Measurements from ENCODE around the gene OR2T11. TPM values are rescaled to one million over a fixed set of nuclear protein-coding genes. Genes with fewer than 3 reads are reported as not detected.
"Not testable (repeated sequence)": the region's sequence is repeated elsewhere in the genome, so short reads cannot be mapped to it uniquely, and the experiment has no call there.

OR2T11 gene, protein sequence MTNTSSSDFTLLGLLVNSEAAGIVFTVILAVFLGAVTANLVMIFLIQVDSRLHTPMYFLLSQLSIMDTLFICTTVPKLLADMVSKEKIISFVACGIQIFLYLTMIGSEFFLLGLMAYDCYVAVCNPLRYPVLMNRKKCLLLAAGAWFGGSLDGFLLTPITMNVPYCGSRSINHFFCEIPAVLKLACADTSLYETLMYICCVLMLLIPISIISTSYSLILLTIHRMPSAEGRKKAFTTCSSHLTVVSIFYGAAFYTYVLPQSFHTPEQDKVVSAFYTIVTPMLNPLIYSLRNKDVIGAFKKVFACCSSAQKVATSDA
- not detected for total RNA-seq

DNA sequence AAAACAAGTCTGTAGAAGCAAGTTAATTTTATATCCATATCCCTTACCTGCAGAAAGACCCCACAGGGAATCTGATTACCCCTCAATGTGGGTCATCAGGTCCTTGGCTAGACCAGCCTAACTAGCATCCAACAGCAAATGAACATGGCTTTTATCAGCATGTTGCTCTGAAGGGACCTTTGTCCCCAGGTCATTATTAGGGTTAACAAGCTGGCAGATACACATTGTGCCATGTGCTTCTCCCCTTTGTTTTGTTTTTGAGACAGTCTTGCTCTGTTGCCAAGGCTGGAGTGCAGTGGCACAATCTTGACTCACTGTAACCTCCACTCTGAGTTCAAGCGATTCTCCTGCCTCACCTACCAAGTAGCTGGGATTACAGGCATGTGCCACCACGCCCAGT is at the start of gene OR2T11:
Gene OR2T11, minus strand, starts transcription at position 101 of the 400 bp plus-strand sequence. CDS start 7,963 bp downstream, outside the sequence.
- DNase-seq, result not testable (repeated sequence)

DNA sequence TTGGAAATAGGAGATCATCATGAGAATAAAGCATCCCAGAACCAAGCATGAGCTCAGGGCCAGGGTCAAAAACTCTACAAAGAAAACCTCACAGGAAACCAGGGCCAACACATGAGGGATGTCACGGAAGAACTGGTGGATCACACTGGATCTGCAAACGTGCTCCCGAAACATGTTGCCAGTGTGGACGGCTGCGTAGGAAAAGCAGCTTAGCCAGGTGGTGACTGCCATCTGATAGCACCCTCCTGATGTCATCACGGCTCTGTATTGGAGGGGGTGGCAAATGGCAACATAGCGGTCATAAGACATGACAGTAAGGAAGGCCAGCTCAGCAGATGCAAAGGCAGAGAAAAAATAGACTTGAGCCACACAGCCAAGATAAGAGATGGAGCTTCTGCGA is 46.8 kb upstream of the OR2T11 start:
- no peak for DNase-seq

DNA sequence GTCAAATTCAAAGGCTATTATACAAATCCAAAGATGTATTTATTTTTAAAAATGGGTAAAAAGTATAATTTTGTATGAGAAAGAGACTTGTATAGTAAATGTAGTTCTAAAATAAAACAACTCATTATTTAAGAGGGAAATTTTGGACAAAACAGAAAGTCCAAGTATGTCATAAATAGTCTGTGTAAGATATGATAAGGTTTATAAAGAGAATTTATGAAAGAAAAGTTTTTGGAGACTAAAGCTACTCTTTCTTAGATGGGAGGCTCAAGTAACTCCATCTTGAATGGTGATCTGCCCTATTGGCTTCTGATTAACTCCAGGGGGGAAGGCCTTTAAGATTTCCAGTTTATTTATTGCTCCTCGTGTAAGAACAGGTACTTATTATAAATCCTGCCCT is 35.1 kb upstream of the OR2T11 start:
- no peak for DNase-seq

DNA sequence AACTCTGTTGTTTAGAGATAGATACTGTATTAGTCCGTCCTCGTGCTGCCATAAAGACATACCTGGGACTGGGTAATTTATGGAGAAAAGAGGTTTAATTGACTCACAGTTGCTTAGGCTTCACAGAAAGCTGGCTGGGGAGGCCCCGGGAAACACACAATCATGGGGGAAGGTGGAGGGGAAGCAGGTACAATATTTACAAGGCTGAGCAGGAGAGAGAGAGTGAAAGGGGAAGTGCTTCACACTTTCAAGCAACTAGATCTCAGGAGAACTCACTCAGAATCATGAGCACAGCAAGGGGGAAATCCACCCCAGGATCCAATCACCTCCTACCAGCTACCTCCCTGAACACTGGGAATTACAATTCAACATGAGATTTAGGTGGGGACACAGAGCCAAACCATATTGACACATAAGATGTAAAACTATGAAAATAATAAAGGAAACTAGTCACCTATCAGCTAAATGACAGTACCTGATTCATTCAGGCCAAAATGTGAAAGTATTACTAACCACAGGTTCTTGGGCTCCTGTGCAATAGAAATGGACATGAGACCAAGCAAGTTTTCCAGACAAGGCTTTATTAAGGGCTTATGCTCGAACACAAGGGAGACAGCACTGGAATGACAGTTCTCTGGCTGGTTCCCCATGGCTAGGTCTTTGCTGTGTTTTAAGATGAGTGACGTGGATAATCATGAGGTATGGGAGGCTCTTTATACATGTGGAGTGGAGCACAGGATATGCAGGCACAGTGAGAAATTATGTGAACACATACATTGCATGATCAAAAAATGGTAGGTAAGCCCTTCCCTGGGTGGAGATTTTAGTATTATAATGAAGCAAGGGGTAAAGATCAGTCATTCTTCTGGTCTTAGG is 28.8 kb upstream of the OR2T11 start:
- DNase-seq, result not testable (repeated sequence)

DNA sequence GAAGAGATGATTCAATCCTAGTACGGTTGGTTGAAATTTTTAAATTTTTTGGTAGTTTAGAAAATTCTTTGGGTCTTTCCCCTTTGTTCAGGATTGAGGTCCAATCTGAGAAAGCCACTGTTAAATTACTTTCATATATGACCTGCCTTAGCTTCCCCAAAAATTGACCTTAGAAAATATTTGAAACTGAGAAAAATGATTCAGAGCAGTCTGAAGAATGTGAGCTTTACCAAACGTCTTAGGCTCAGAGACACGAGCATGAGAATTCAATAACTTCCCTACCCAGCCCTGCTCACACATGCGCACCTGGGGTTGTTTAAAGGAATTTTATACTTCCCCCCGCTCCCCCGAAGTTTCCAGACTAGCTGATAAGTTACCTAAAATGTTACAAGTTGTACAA is 21.9 kb upstream of the OR2T11 start:
- DNase-seq, result not testable (repeated sequence)

DNA sequence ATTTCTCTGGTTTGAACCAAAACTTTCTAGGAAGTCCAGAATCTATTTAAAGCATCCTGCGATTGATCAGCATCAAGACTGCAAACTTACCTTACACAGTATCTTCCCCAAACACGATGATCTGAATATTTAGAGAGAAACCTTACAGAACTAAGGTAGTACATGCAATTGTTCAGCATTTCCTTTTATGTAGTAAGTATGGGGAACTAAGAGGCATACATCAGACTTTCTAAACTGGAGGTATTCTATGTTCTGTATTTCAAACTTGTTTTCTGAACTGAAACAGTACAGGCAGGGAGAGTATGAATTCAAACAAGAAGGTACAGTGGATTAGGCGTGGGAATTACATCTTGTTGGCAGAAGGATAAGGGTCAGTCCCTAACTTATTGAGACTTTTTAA is 20.5 kb upstream of the OR2T11 start, which contains the start of gene OR2T27:
Gene OR2T27, minus strand, starts transcription at position 175 of the 400 bp plus-strand sequence. CDS start 4,644 bp downstream, outside the sequence.
- DNase-seq, result not testable (repeated sequence)

DNA sequence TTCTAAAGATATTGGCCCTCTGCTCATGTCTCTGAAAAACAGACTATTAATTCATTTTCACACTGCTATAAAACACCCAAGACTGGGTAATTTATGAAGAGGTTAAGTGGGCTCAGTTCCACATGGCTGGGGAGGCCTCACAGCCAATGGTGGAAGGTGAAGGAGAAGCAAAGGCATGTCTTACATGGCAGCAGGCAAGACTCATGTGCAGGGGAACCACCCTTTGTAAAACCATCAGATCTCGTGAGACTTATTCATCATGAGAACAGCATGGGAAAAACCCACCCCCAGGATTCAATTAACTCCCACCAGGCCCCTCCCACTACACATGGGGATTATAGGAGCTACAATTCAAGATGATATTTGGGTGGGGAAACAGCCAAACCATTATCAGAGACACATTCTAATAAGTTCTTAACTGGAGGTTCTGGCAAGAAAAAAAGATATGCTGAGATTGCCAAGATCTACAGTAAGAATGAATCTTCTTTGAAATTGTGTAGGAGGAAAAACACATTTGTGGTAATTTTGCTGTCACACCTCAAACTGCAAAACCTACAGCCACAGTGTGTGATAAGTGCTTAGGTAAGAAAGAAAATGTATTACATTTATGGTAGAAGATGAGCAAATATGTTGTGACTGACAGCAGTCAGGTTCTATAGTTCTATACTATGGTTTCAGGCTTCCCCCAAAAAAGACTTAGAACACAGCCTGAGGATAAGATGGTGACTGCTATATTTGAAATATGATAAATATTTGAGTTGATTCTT is 14.1 kb upstream of the OR2T11 start:
- not testable (repeated sequence) for DNase-seq

DNA sequence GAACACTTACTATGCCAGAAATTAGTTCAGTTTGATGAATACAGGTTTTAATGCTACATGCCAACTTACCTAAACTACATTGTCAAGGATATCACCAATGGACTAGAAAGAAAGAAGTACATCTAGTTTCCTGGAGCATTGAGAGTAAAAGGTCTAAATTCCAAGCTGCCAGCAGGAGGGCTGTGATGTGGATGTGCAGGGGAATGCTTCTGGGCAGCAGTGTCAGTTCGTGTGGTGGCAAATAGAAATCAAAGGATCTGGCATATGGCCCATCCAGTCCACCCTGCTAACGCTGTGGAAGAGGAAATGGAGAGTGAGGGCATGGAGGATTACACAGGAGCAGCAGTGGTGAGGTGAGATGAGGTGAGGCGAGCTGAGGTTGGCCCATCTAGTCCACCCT is 10.3 kb upstream of the OR2T11 start, which contains the start of gene OR2T35:
Gene OR2T35, minus strand, starts transcription at position 101 of the 400 bp plus-strand sequence. CDS start 6,020 bp downstream, outside the sequence.
- not testable (repeated sequence) for DNase-seq

DNA sequence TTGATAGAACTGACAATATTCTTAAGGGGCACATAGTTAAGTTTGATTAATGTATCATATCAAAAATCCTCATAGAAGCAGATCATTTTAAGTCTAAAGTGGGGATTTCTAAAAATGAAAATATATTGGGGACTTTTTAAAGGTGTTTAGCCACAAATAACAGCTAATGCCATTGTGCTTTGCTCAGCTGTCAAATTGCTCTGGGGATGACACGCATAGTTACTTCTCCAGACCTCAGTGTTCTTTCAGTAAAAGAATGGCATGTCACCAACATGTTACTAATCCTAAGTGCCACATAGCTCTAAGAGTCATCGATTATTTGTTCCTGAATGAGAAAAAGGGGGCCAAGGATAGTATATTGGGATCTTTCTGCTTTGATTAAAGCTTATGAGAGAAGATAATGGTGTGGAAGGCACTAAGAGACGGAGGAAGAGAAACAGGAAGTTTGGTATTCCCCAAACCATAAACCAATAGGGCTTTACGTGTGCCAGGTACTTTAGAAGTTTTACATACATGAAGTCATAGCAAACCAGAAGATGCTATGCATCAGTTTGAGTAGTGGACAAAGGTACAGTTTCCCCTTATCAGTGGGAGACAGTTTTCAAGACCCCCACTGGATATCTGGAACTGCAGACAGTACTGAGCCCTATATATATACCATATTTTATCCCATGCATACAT is 8.2 kb upstream of the OR2T11 start:
- DNase-seq, result not testable (repeated sequence)

DNA sequence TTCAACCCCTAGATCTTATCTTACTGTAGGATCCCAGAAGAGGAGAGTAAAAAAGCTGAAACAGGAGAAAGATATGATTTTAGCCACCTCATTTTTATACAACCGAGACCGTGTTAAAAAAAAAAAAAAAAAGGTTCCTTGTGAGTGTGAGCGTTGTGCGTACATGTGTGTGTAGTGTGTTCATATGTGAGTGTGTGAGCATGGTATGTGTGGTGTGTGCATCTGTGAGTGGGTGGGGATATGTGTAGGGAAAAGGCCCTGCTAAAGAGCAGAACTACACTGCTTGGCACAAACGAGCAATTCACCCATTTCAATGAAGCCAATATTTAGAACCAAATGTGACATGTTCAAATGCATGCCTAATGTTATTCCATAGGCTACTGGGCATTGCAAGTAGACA is 6.7 kb upstream of the OR2T11 start:
- DNase-seq, result not testable (repeated sequence)

DNA sequence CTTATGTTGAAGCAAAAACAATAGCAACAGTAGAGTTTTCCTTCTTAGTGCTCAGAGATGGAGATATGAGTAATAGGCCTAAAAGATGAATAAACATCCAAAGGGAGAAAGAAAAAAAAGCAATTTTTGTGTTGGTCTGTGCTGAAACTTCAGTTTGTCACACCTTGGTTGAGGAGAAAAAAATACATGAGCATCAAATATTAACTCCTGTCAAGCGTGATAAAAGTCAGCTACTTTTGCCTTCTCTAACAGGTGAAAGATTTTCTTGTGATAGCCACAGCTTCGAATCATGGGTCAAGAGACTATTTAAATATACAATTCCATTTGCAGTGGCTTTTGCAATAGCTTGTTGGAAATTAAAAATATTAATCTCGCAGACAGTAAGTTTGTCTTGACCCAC is 6.0 kb upstream of the OR2T11 start:
- DNase-seq, result not testable (repeated sequence)

DNA sequence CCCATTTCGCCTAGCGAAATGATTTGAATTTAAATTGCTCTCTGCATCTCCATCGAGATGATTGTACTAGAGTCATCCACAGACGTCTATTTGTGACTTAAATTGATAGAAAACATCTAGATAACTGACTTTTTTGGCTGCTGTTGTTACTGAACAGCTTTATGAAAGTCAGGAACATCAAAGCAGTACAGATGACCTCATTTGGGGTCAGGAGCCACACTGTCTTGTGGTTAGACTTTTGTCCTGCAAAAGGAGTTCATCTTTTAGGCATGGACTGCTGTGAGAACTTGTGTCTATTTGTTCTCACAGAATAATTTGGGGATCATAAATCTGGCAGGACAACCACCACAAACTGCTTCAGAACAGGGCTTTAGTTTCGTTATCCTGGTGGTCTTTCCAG is 4.8 kb upstream of the OR2T11 start:
- DNase-seq, result not testable (repeated sequence)

DNA sequence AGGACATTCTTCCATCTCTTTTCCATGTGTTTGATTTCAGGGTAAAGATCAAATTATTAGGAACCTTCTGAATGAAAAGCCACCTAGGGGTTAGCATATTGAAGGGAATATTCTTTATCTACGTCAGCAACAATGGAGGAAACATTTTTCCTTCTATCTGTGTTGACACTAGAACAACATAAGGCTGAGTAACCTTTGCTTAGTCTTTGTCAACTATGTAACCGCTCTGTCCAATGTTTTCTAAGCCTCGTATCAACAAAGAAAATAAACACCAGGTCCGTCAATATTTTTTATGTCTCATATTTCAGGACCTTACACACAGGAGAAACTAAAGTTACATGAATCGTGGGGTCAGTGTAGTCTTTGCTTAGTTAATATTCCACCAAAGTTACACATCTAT is 1.7 kb upstream of the OR2T11 start:
- DNase-seq, result not testable (repeated sequence)

DNA sequence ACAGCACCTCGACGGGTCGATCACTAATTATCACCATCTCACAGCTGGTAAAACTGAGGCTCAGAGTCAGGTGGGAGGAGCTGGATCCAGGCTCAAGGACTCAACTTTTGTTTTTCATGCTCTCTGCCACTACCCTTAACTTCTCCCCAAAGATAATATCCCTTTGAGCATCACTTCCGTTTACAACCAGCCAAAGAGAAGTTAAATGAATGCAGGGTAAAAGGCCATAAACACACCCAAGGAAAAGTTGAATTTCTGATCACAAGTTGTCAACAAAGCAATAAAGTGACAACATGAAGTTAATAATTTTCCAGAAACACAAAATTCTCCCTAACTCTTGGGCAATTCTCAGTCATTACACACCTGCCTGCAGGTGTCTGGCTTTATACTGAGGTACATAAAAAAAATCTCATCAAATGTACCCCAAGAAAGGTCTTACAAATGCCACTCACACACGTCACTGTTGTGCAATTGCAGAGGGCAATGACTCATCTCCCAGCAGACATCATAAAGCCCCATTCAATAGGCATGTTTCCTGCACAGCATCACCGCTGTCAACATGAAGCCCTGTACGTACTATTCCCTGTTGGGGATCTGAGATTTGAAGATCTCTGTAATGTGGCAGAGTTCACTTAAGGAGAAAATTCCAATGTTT is 3.4 kb downstream of the OR2T11 start:
- no peak for DNase-seq

DNA sequence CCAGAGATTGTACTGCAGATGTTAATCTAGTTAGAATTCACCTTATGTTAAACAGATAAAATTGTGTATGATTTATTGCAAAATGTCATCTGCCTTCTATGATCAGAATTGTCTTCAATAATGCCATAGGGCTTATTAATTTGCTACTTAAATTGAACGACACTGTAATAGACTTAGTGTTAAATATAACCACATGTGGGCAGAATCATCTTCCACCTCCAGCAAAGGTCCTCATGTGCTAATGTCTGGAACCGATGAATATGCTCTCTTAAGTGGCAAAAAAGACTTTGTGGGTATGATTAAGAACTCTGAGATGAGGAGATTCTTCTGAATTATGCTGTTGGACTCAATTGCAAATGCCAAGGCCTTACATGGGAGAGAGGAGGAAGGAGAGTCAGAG is 4.3 kb downstream of the OR2T11 start:
- DNase-seq, result no peak

DNA sequence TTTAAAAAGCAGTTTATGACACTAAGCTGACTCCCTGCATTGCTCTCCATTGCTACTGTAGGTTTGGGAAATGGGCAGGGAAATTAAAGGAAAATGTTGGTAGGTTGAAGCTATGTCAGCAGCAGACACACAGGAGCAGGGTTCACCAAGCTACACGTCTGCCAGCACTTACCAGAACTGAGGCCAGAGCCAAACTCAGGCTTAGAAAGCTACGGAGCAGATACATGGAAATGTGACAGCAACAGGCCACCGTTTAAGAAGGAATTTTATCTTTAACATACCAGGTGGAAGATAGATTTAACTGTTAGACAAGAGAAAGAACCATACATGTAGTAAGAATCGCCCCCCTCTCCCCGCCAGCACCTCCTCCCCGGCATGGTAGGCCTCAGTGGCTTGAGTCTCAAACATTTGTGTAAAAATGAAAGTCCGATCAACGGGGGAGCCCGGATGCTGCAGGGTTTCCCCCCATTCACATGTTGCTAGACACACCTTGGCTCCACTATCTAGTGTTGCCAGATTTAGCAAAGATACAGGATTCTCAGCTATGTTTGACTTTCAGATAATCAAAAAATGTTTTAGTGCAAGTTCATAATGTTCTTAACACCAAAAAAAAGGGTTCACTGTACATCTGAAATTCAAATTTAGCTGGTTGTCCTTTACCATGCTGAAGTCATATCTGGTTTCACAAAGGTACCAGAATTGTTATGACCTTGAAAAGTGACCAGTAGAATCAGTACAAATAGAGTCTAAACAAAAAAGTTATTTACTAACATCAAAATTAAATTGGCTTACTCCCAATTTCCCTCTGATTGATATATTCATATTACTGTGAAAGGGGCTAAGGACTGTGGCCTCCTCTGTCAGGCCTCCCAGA is 6.7 kb downstream of the OR2T11 start:
- DNase-seq, result no peak

DNA sequence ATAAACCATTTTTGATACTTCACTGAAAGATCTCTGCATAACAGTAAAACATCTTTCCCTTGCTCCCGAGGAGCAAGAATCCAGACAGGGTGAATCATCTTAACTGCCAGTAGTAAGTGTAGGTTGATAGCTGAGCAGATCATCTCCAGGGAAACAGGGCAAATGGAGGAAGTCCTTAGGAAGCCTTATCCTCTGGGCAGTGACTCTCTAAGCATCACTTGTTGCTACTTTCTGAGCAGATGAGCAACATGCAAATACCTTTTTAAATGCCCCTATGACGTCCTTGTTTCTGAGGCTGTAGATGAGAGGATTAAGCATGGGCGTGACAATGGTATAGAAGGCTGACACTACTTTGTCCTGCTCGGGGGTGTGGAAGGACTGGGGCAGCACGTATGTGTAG is 8.9 kb downstream of the OR2T11 start:
- no peak for DNase-seq

DNA sequence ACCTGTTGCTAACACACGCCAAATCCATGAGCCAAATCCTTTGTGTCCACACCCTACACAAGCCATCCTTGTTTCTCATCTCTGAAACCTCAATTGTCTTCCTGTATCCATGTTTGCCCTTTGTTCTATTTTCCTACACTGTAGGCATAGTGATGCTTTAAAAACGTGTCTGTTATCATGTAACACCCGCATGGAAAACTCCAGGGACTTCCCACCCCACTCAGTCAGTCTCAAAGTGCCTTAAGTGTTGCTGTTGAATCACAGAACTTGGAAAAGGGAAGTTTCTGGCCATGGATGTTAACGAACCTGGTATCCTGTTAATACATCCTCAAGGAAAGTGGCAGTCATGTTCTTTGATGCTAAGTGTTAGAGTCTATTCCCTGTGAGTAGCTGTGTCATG is 9.7 kb downstream of the OR2T11 start:
- no peak for DNase-seq

DNA sequence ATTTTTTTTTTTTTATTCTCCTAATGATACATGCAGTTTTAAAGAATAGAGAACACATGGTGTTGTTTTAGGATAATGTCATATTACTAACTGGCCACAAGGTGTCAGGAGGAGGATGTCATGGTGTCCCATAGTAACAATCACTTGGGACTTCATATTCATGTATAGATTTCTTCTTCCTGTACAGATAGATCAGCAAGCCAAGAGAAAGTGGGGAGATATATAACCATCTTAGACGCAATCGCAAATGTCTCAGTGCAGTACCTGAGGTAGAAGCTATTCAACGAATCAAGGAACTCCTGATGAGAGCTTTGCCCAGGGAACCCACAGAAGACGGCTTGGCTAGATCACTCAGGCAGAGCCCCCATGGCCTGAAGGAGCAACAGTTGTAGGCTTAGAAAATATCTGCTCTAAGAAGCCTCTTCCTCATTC is 12.3 kb downstream of the OR2T11 start:
- no peak for DNase-seq

DNA sequence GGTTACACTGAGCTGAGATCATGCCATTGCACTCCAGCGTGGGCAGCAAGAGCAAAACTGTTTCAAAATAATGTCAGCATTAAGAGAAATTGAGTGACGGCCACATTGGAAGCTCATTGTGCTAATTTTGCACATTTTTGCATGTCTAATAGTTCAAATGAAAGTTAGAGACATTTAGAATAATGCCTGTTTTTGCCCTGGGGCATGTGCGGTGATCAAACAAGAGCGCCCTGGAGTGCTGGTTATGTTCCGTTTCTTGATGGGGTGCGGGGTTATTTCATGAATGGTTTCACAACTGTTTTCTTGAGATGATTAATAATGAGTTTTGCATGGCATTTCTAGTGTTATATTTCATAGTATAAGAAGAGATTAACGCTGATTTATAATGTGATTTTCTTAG is 13.1 kb downstream of the OR2T11 start:
- DNase-seq, result no peak

DNA sequence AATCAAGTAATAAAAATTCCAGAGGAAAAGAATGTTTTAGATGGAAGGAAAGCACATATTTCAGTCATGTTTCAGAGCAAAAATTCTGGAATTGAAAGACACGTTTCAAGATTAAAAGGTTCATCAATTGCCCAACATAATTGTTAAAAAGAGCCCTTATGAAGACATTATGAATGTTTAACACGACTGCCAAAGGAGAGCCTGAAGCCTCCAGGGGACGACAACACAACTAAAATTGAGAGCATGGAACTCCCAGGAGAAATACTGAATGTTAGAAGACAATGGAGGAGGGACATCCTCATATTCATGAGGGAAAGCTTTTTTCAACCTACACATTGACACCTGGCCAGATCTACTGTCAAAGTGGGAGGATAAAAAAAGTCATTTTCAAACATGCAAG is 16.0 kb downstream of the OR2T11 start:
- DNase-seq, result peak; percentile 10
